RCC 7860 (cell line): ENCODE results near the gene MARK3.

Experiments
- DNase-seq: peaks from one replicate; pipeline ENCODE4 v3.0.0-alpha.2; 2015; ENCODE audit warnings: low spot score
- FAIRE-seq: peaks from 2 replicates; lab custom pipeline; 2012; peaks lifted over from hg19 to GRCh38; lab: Jason Lieb, UNC

The MARK3 gene

GRCh38 chr14:103432627-103433026 lies 47.4 kb downstream of the MARK3 start:
- no peak for DNase-seq
- no peak for FAIRE-seq

- no peak for FAIRE-seq
- no peak for DNase-seq
Observed at GRCh38 chr14:103433916-103434563, 48.8 kb downstream of the MARK3 start.

GRCh38 chr14:103434868-103435442 lies 49.7 kb downstream of the MARK3 start:
- FAIRE-seq, result no peak
- no peak for DNase-seq

- no peak for FAIRE-seq
Observed at GRCh38 chr14:103436533-103436932, 51.3 kb downstream of the MARK3 start.

GRCh38 chr14:103442288-103442687 lies 57.1 kb downstream of the MARK3 start:
- FAIRE-seq, result no peak
- DNase-seq, result no peak

More at GRCh38 chr14:103436533-103436932, 51.3 kb downstream of the MARK3 start:
- DNase-seq, result no peak

- FAIRE-seq, result no peak
- no peak for DNase-seq
Observed at GRCh38 chr14:103443111-103443510, 57.9 kb downstream of the MARK3 start.

GRCh38 chr14:103444837-103445524 lies 59.8 kb downstream of the MARK3 start:
- DNase-seq (no peak), FAIRE-seq (no peak)

GRCh38 chr14:103445806-103446205 lies 60.6 kb downstream of the MARK3 start:
- DNase-seq (no peak), FAIRE-seq (no peak)

- no peak for DNase-seq
- FAIRE-seq, result no peak
Observed at GRCh38 chr14:103448097-103448496, 62.9 kb downstream of the MARK3 start.

- FAIRE-seq (no peak), DNase-seq (no peak)
Observed at GRCh38 chr14:103449634-103450161, 64.5 kb downstream of the MARK3 start.

GRCh38 chr14:103450416-103450815 lies 65.2 kb downstream of the MARK3 start:
- DNase-seq, result no peak
- no peak for FAIRE-seq

GRCh38 chr14:103451401-103451800 lies 66.2 kb downstream of the MARK3 start:
- FAIRE-seq (no peak), DNase-seq (no peak)

- DNase-seq, result no peak
- no peak for FAIRE-seq
Observed at GRCh38 chr14:103453791-103454190, 68.6 kb downstream of the MARK3 start.

- DNase-seq, result no peak
- no peak for FAIRE-seq
Observed at GRCh38 chr14:103456167-103456835, 71.1 kb downstream of the MARK3 start.

GRCh38 chr14:103460415-103460814 lies 75.2 kb downstream of the MARK3 start:
- no peak for DNase-seq
- no peak for FAIRE-seq

GRCh38 chr14:103463149-103463548 lies 77.9 kb downstream of the MARK3 start:
- no peak for FAIRE-seq
- DNase-seq, result no peak

GRCh38 chr14:103463851-103464250 lies 78.6 kb downstream of the MARK3 start:
- FAIRE-seq (no peak), DNase-seq (no peak)

GRCh38 chr14:103472939-103473338 lies 87.7 kb downstream of the MARK3 start:
- FAIRE-seq (no peak), DNase-seq (no peak)

- no peak for FAIRE-seq
- DNase-seq, result no peak
Observed at GRCh38 chr14:103474893-103475292, 89.7 kb downstream of the MARK3 start.

GRCh38 chr14:103476065-103476464 lies 90.8 kb downstream of the MARK3 start:
- no peak for DNase-seq
- FAIRE-seq, result no peak

- FAIRE-seq, result no peak
- DNase-seq, result no peak
Observed at GRCh38 chr14:103476631-103477030, 91.4 kb downstream of the MARK3 start.
